Activated CD8-positive, alpha-beta memory T cell treated with anti-CD3 and anti-CD28 coated beads for 24 hours (primary cell): ENCODE data around the gene GOLGA7B.

Experiments
- DNase-seq: peaks from one replicate; pipeline ENCODE4 v3.0.0-alpha.2; 2020

GOLGA7B gene

DNA sequence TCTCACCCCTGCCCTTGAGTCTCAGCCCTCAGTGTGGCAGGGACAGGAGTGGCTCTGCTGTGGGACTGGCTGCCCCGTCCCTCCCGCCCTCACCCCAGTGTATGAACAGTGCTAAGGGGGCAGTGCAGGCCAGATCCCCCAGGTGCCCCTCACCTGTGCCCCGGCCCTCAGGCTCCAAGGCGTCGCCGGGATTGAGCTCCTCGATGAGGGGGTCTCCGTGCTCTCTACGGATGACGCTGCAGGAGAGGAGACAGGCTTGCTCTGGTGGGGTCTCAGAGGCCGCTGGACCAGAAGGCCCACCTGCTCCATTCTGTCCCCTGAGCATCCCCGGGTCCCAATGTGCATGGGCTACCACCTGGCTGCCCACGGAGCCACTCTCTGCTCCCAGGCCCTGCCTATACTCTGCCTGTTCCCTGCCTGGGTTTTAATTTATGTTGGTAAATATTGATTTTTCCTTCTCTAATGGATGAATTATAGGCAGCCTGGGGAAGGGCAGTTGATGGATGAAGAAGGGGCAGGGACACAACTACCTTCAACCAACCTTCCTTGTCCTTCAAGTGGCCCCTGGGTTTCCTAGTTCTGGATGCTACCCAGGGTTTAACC lies 47.2 kb downstream of the GOLGA7B start:
- no peak for DNase-seq

DNA sequence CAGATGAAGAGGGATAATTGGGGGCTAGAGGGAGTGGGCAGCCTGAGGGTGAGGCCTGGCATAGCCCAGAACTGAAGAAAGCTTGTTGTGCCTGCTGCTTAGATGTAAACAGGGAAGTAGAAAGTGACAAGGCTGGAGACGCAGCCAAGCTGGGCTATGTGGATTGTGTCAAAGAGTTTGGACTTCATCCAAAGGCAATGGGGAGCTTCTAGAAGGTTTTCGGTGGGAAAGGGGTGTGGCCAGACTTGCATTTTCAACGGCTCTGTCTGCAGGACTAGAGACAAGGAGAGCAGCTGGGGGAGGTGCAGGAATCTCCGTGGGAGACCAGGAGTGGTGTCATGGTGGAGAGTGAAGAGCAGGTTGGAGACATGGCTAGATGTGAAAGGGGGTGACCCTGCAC lies 48.8 kb downstream of the GOLGA7B start:
- DNase-seq = no peak

DNA sequence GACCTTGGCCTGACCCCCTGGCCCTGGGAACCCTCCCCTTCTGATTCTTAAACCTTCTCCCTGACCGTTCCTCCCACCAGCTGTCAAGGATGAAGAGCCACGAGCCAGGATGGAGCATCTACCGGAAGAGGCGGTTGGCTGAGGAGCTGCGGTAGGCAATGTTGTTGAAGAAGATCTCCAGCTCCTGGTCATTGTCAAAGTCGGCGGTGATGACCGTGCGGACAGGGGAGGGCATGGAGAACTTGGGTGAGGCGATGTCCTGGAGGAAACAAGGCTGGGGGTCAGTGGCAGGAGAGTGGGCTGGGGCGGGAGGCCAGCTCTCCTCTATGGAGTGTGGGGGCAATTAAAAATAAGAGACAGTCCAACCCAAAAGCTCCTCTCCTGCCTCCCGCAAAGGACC lies 51.7 kb downstream of the GOLGA7B start:
- DNase-seq = no peak

DNA sequence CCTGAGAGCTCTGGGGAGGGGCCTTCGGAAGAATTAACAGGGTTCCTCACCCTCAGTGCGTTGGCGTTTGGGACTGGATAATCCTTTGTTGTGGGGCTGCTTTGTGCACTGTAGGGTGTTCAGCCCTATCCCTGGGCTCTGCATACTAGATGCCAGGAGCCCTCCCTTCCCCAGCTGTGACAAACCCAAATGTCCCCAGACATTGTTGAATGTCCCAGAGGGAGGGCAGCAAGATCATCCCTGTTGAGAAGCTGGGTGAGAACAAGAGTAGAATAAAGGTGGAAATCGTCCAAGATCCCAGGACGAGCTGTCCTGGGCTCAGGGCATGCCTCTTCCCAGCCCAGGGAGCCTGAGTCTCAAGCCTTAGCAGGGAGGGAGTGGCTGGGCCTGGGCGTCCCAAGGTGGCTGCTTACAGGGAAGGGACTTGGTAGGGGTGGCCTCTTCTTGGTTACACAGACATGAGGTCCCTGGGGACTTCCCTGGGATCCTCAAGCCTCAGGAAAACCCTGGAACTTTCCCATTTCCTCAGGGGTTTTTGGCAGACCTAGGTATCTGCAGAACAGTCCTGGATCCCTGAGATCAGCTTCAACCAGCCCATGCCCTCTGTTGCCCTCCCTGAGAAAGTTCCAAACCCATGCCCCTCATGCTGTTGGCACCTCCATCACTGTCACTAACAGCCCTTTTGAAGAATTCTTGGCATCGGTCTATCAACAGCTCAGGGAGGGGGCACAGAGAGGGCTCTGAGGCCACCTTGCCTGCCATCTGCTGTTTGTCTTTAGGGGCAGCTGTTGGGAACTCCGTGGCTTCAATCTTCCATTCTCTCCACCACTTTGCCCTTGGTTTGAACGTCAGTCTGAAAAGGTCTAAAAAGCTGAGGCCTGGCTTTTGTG lies 53.7 kb downstream of the GOLGA7B start:
- no peak for DNase-seq

DNA sequence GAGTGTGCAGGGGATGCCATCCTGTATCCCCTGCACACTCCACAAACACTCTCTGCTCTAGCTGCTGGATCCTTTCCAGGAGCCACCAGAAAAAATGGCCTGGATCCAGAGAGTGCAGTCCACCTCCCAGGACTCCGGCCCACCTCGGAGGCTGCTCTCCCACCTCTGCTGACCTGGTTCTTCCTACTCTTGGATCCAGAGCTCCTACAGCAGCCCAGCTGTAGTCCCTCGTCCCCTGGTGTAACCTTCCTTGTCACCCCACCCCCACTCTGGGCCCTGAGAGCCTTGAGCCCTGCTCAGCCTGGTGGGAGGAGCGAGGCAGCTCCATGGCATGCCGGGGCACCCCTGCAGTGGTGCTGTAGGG lies 54.4 kb downstream of the GOLGA7B start:
- DNase-seq = no peak

DNA sequence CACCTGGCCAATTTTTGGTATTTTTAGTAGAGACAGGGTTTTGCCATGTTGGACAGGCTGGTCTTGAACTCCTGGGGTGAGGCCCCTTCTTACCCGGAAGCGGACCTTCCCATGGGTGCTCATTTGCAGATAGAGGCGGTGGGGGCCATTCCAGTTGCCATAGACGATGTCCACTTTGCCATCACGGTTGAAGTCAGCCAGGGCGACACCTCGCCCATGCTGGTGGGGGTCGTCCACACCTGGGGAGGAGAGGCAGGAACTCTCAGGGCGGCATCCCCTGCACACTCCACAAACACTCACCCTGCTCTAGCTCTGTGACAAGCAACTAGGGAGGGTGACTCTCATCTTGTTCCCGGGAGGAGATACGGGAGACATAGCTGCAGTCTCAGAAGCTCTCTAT lies 54.9 kb downstream of the GOLGA7B start:
- no peak for DNase-seq

DNA sequence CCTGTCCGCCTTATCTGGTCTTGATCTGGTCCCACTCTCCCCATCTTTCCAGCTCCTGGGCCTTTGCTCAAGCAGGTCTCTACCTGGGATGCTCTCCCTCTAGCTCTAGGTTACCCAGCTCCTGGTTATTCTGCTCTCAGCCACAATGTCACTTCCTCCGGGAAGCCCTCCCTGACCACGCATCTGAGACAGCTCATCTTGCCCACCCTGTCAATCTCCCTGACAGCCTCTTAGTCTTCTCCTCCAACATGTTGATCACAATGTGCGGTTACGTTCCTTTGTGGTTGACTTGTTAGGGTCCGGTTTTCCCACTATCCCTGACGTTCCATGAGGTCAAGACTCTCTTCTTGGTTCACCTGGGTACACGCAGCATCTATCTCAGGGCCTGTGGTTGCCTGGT lies 55.6 kb downstream of the GOLGA7B start:
- no peak for DNase-seq

DNA sequence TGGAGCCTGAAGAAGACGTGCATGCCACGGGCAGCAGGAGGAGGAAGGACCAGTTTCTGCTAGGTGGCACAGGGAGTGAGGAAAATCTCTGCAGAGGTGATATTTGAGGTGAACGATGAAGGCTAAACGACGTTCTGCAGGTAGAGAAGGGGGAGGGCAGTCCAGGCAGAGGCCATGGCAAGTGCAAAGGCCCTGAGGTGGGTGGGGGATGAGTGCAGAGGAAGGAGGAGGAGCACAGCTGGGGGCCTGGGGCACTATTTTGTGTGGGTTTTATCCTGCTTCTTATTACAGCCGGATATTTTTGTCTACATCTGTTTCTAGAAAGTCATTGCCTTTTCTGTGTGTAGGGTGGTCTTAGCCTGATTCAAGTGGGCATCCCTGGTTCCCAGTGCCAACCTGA lies 57.6 kb downstream of the GOLGA7B start:
- DNase-seq = no peak

DNA sequence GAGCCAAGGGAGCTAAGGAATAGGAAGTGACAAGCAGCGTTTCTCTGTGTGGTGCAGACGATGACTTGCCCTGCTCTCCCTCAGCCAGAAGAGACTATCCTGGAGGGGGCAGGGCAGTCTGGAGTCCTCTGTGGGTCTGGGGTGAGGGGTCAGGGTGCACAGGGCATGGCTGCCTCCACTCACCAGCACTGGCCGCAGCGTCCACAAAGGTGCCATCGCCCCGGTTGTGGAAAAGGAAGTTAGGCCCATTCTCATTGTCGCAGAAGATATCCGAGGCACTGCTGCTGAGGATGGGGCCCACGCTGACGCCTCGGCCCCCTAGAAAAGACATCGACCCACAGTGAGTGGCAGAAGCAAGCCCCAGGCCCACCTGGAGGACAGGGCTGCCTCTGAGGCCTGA lies 58.2 kb downstream of the GOLGA7B start:
- DNase-seq = no peak

DNA sequence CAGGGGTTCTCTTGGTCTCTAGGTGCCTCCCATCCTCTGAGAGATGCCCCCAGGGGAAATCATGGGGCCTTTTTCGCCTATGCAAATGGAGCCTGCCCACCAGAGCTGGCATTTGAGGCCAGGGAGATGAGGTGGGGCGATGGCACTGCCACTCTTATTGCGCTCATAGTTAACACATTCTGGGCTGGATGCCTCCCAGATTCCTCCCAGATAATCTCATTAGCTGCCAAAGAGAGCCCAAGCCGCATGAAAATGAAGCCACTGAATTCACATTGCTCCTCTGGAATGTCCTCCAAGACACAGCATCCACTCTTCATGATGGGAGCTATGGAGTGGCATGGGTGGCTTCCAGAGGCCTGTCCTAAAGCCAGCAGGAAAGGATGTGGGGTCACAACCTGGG lies 61.0 kb downstream of the GOLGA7B start:
- no peak for DNase-seq

DNA sequence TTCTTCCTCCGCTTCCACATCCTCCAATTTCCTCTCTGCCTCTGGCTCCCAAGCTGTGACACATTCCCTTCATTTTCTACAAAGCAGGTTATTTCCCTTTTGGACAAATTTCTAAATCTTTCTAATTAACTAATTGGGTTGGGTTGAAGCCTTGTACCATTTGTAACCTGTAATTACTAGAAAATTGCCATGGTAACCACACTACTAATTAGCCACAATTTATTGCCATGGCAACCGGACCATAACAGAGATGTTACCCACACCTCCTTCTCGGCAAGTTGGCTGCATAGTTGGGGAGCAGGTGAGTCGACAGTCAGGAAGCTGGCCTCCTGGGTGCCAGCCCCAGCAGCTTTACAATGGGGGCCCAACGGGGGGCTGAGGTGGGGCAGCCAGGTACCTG lies 61.6 kb downstream of the GOLGA7B start:
- DNase-seq = no peak

DNA sequence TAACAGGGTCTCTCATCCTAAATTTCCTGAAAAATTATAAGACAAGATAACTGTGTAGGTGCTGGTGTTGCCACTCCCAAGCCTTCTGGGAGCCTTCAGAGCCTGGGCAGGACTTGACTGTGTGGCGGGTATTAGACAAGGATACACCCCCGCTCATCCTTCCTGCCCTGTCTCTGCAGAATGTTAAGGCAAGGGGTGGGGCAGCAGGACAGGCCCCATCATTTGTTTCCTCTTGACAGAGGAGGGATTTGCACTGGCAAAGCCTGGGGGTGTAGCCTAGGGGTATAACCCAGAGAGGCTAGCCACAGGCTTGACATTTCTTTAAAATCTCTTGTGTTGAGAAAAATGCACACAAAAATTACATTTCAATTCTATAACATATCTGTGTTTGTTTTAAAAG lies 63.5 kb downstream of the GOLGA7B start:
- no peak for DNase-seq

DNA sequence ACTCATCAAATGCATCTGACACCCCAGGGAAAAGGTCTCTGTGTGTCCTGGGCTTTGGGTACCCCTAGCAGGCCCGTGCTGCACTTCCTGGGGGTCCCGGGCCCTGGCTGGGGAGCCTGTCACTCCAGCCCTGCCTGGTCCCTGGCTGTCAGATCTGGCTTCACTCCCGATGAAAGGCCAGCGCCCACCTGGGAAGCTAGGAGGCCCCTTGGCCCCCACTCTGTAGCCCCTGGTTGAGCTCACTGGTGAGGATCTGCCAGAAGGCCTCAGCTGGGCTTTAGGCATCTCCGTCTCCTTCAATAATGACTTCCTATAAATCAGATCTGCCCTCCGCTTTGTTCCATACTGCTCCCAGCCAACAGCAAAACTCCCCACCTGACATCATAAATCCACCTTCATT lies 64.0 kb downstream of the GOLGA7B start:
- no peak for DNase-seq

DNA sequence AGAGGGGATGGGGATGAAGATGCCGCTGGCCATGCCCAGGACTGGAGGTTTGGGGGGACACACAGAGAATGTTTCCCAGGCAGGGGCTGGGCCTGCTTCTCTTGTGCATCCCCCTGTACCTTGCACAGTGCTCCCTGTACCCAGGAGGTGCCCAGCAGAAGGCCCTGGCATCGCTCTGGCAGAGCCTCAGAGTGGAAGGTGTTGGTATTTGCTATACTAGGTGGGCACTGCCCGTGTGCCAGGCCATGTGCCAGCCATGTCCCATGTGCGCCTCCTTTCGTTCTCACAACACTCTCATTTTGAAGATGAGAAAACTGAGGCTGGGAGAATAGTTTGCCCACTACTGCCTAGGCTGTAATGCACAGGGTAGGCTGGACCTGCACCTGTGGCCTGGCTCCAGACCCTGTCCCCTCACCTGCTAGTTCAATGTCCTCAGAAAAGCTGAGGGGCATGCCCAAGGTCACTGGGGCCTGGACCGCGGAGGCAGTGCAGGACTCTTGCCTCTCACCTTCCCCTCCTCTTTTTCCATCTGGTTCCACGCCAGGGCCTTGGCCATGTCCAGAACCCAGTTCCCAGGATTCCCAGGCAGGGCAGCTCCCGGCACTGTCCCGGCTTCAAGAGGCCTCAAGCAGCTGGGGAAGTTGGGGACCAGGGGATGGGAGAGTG lies 64.7 kb downstream of the GOLGA7B start:
- no peak for DNase-seq

DNA sequence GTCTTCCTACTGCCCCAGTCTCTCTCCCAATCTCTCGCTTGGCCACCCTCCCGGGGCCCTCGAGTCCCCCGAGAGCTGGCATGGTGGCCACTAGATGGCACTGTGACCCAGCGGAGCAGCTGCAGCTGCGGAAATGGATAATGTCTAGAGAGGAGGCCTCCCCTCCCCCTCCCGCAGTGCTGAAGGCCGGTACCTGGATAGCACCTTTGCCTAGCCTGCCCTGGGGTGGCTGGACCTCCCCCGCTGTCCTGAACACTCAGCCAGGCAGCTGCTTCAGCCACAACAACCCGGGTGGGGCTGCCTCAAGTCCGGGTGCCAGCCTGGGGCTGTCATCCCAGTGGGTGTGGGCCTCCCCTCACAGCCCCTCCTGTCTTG lies 65.2 kb downstream of the GOLGA7B start:
- peak; percentile 91 for DNase-seq

DNA sequence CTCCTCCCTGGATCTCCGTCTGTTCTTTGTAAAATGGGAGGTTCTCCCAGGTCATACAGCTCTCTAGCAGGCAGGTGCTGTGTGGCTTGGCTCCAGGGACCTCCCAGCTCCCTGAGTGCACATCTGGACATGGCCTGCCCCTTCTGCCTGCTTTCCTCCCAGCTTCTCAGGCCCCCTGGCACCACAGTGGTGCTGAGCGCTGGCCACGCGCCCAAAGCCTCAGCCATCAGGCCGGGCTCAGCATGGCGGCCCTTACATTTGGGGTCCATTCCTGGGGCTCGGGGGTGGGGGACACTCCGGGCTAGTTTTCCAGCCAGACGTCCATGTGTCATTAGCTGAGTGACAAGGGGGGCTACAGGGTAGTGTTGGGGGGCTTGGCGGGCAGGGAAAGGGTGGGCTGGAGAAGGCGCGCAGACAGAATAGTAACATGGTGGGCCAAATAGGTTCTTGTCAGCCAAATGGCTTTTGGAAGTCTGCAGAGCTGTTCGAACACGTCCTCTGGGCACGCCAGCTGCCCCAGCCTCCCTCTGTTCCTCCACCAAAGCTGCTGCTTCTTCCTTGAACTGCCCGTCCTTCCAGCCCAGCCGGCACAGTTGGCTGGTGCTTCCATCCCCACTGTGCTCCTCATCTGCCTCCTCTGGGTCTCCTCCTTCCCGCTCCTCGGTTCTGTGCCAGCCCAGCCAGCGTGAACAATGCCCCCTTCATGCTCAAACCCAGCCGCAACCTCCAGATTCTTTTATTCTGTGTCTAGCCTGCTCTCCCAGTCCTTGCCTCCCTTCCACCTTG lies 65.9 kb downstream of the GOLGA7B start:
- no peak for DNase-seq

DNA sequence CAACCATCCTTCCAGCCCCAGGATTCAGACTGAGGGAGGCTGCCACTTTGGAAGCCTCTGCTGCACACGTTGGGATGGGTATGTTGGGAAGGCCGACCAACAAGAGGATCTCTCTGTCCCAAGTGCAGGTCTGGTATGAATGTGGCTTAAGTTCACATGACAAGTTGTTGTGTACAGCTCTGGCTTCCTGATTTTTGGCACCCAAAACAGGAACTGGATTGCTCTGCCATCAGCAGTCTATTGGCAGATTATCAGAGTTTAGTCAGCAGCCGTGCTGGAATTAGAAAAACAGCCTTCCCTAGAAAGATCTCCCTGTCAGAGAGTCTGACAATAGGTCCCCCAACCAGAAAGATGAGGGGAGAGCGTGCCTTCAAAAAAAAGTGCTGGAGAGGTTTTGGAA lies 66.9 kb downstream of the GOLGA7B start:
- DNase-seq = no peak

DNA sequence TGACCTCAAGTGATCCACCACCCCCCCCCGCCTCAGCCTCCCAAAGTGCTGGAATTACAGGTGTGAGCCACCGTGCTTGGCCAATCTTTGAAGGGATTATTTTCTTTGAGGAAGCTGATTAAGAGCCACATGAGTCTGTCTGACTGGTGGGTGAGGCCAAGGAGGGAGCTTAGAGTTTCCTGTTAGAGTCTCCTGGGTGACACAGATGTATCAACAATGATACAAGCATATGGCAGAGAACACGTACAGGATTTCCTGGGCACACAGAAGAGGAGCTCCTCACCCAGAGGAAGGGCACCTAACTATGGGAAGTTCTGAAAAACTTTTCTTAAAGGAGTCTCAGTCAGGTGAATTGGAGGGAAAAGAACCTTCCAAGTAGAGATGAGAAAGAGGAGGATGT lies 69.4 kb downstream of the GOLGA7B start:
- no peak for DNase-seq

DNA sequence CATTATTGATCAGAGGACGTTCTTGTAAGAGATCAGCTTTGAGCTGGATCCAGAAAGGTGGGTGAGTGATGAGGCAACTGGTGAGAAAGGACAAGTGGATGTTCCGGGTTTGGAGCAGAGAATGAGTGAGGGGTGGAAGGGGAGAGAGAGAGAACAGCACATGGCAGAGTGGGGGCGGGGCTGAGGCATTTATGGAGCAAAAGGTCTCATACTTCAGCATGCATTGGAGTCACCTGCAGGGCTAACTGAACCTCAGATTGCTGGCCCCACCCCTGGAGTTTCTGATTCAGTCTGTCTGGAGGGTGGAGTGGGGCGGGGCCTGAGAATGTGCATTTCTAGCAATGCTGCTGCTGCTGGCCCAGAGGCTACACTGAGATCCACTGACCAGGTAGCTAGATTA lies 71.2 kb downstream of the GOLGA7B start:
- DNase-seq = no peak
